GM23338 (cell line): Measurements from ENCODE around the gene SMARCA2. TPM values are rescaled to one million over a fixed set of nuclear protein-coding genes. Genes with fewer than 3 reads are reported as not detected.

Source experiments
- ATAC-seq: fragments of 200-7000 bp; cut with Tn5 transposase; 3 replicates; pipeline ENCODE4 v1.9.1; 2020
- DNase-seq: peaks from one replicate; pipeline ENCODE4 v3.0.0-alpha.2; 2015; ENCODE audit warnings: low spot score
- H2AFZ ChIP-seq: fragments of 200-600 bp; sonication (generic); 2 replicates; pipeline ENCODE4 v1.8.0; 2016; ENCODE audit warnings: antibody characterized with exemption, mild to moderate bottlenecking, moderate library complexity
- H3F3A ChIP-seq: fragments of 200-600 bp; sonication (generic); replicated peaks from 2 replicates; pipeline ENCODE4 v1.8.0; 2017; ENCODE audit warnings: antibody characterized with exemption, mixed run types, low read depth
- H3K27ac ChIP-seq: fragments of 200-600 bp; sonication (generic); 2 replicates; pipeline ENCODE4 v1.6.1; 2016; ENCODE audit warnings: low read depth
- H3K27me3 ChIP-seq: fragments of 200-600 bp; sonication (generic); 2 replicates; pipeline ENCODE4 v1.8.0; 2016; ENCODE audit warnings: mild to moderate bottlenecking, mixed run types, moderate library complexity; ENCODE audit not compliant: insufficient read depth
- H3K36me3 ChIP-seq: fragments of 200-600 bp; sonication (generic); 2 replicates; pipeline ENCODE4 v1.8.0; 2016; ENCODE audit warnings: mild to moderate bottlenecking; ENCODE audit not compliant: insufficient read depth
- H3K4me1 ChIP-seq: fragments of 200-600 bp; sonication (generic); 2 replicates; pipeline ENCODE4 v1.8.0; 2016; ENCODE audit warnings: mild to moderate bottlenecking, moderate library complexity; ENCODE audit not compliant: insufficient read depth
- H3K4me2 ChIP-seq: fragments of 200-600 bp; sonication (generic); 2 replicates; pipeline ENCODE4 v1.7.1; 2017; ENCODE audit warnings: mixed run types
- H3K4me3 ChIP-seq: fragments of 200-600 bp; sonication (generic); 2 replicates; pipeline ENCODE4 v1.6.1; 2016; ENCODE audit warnings: mixed run types
- H3K79me2 ChIP-seq: fragments of 200-600 bp; sonication (generic); replicated peaks from 2 replicates; pipeline ENCODE4 v1.8.0; 2017; ENCODE audit warnings: mild to moderate bottlenecking; ENCODE audit not compliant: insufficient read depth
- H3K9me2 ChIP-seq: fragments of 200-600 bp; sonication (generic); 2 replicates; pipeline ENCODE4 v1.8.0; 2017; ENCODE audit not compliant: insufficient read depth
- H4K20me1 ChIP-seq: fragments of 200-600 bp; sonication (generic); replicated peaks from 2 replicates; pipeline ENCODE4 v1.8.0; 2017; ENCODE audit warnings: mild to moderate bottlenecking; ENCODE audit not compliant: insufficient read depth
- H3K27ac Mint-ChIP-seq: 2 replicates; pipeline ENCODE4 v1.8.0; 2020; ENCODE audit warnings: inconsistent platforms, mild to moderate bottlenecking, moderate library complexity, mixed read lengths
- H3K27me3 Mint-ChIP-seq: 3 replicates; pipeline ENCODE4 v1.8.0; 2022; ENCODE audit warnings: low read depth, mild to moderate bottlenecking, moderate library complexity, mixed read lengths, inconsistent platforms; ENCODE audit not compliant: insufficient read depth, poor library complexity
- H3K36me3 Mint-ChIP-seq: 3 replicates; pipeline ENCODE4 v1.8.0; 2021; ENCODE audit warnings: low read depth, mild to moderate bottlenecking, inconsistent platforms, moderate library complexity, mixed read lengths
- H3K4me1 Mint-ChIP-seq: 3 replicates; pipeline ENCODE4 v1.8.0; 2020; ENCODE audit warnings: mild to moderate bottlenecking, inconsistent platforms, mixed read lengths
- H3K4me3 Mint-ChIP-seq: 3 replicates; pipeline ENCODE4 v1.8.0; 2021; ENCODE audit warnings: moderate library complexity, mild to moderate bottlenecking, inconsistent platforms, mixed read lengths
- H3K9me3 Mint-ChIP-seq: 3 replicates; pipeline ENCODE4 v1.8.0; 2020; ENCODE audit warnings: moderate library complexity, mild to moderate bottlenecking, inconsistent platforms, mixed read lengths
- CREB1 ChIP-seq: fragments of 250-450 bp; sonication (Bioruptor Pico); IDR thresholded peaks from 2 replicates; pipeline ENCODE4 v1.5.0; 2020; ENCODE audit warnings: low read depth, mild to moderate bottlenecking, moderate library complexity
- CTCF ChIP-seq, 2 experiments: fragments of 200-600 bp in 1 of 2; sonication (generic) in 1 of 2; conservative IDR thresholded peaks; 2 replicates each; pipeline versions ENCODE4 v1.5.1 to v1.6.1; 2016 to 2017; ENCODE audit warnings: antibody characterized with exemption in 2 of 2, low read depth in 2 of 2, mild to moderate bottlenecking in 2 of 2, moderate library complexity in 1 of 2
- EZH2 ChIP-seq: fragments of 200-600 bp; sonication (generic); IDR thresholded peaks from one replicate; pipeline ENCODE4 v1.8.0; 2017; ENCODE audit warnings: antibody characterized with exemption, mild to moderate bottlenecking, low read depth; ENCODE audit not compliant: unreplicated experiment
- EZH2phosphoT487 ChIP-seq: fragments of 200-600 bp; sonication (generic); IDR thresholded peaks from one replicate; pipeline ENCODE4 v1.8.1; 2018; ENCODE audit warnings: antibody characterized with exemption; ENCODE audit not compliant: unreplicated experiment
- JUNB ChIP-seq: IDR thresholded peaks from one replicate; pipeline ENCODE4 v1.6.1; 2016; ENCODE audit warnings: antibody characterized with exemption; ENCODE audit not compliant: unreplicated experiment
- NANOG ChIP-seq: IDR thresholded peaks from 2 replicates; pipeline ENCODE4 v1.6.1; 2016; ENCODE audit warnings: antibody characterized with exemption, borderline replicate concordance
- POLR2AphosphoS5 ChIP-seq: IDR thresholded peaks from 2 replicates; pipeline ENCODE4 v1.6.1; 2016; ENCODE audit warnings: antibody characterized with exemption, low read depth
- STAT1 ChIP-seq: IDR thresholded peaks from one replicate; pipeline ENCODE4 v1.6.1; 2016; ENCODE audit warnings: antibody characterized with exemption; ENCODE audit not compliant: unreplicated experiment
- ZNF114 ChIP-seq: fragments of 250-450 bp; sonication (Bioruptor Pico); IDR thresholded peaks from 2 replicates; pipeline ENCODE4 v1.5.0; 2020; ENCODE audit warnings: mild to moderate bottlenecking, moderate library complexity
- ZNF331 ChIP-seq: fragments of 250-450 bp; sonication (Bioruptor Pico); IDR thresholded peaks from 2 replicates; pipeline ENCODE4 v1.5.0; 2020; ENCODE audit warnings: low read depth, mild to moderate bottlenecking, moderate library complexity
- ZNF462 ChIP-seq: fragments of 250-450 bp; sonication (Bioruptor Pico); IDR thresholded peaks from 2 replicates; pipeline ENCODE4 v1.5.0; 2020; ENCODE audit warnings: mild to moderate bottlenecking, moderate library complexity
- polyA plus RNA-seq: library from polyadenylated mRNA; unstranded; fragments of >200 nt; fragmentation: Nextera tagmentation; extraction: Ambion mirVana; gene quantifications from 2 replicates; pipeline ENCODE4 v1.2.1, GENCODE V29; 2016
- total RNA-seq: library from RNA; depleted of rRNA; stranded (reverse); fragments of >200 nt; shearing (Covaris generic); gene quantifications from 2 replicates; pipeline ENCODE4 v1.2.3, GENCODE V29; 2014
- TF ChIP-seq, protein P1 (sequence below): IDR thresholded peaks from one replicate; pipeline ENCODE4 v1.6.1; 2018; ENCODE audit warnings: antibody characterized with exemption; ENCODE audit not compliant: unreplicated experiment
- TF ChIP-seq, protein P2 (sequence below): IDR thresholded peaks from 2 replicates; pipeline ENCODE4 v1.6.1; 2016; ENCODE audit warnings: antibody characterized with exemption

Gene SMARCA2
- total and polyA plus RNA-seq, 2 experiments from 2014 or later: 21.7 to 21.9 TPM

DNA sequence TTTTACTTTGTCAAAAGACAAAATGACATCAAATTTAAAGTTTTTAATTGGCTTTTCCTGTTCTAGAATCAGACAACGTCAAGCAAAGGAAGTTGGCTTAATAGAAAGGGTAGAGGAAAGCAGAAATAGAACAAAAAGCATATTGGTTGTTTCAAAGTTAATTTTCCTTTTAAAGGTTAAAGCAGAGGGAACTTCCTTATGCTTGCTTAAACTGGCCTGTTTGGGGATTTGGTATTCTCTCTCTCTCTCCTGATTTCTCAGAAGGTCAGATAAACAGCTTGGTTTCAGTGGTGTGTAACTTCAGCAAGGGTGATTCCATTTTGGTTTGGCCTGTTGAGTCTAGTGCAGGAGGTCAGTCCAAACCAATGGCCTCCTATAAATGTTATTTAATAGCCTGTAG, 127.1 kb downstream of the SMARCA2 start:
- Mint-ChIP-seq H3K27ac (no peak overlapping the region), H3K4me3 (no peak overlapping the region), H3K4me1 (peaks cover 14% of the 10 kb centered on the region), H3K27me3 (no peaks in the 10 kb centered on the region), H3K36me3 (no peaks in the 10 kb centered on the region), H3K9me3 (no peaks in the 10 kb centered on the region)
- no peaks in the 10 kb centered on the region for H3F3A ChIP-seq
- H3K4me1 ChIP-seq: 0 out of 2 replicates have a peak, but pooled peaks cover 3% of the 10 kb centered on the region
- no peak overlapping the region for H2AFZ ChIP-seq
- peaks cover 9% of the 10 kb centered on the region; the same call in 1 of the 2 replicates for H3K9me2 ChIP-seq
- H3K4me2 ChIP-seq: no peak overlapping the region
- no peaks in the 10 kb centered on the region for H3K79me2 ChIP-seq
- no peak overlapping the region for H3K27ac ChIP-seq
- no peaks in the 10 kb centered on the region for H4K20me1 ChIP-seq
- no peaks in the 10 kb centered on the region for H3K36me3 ChIP-seq
- no peak for TF ChIP-seq ZNF331 (CRISPR knock-in tag)
- TF ChIP-seq, protein P1, sequence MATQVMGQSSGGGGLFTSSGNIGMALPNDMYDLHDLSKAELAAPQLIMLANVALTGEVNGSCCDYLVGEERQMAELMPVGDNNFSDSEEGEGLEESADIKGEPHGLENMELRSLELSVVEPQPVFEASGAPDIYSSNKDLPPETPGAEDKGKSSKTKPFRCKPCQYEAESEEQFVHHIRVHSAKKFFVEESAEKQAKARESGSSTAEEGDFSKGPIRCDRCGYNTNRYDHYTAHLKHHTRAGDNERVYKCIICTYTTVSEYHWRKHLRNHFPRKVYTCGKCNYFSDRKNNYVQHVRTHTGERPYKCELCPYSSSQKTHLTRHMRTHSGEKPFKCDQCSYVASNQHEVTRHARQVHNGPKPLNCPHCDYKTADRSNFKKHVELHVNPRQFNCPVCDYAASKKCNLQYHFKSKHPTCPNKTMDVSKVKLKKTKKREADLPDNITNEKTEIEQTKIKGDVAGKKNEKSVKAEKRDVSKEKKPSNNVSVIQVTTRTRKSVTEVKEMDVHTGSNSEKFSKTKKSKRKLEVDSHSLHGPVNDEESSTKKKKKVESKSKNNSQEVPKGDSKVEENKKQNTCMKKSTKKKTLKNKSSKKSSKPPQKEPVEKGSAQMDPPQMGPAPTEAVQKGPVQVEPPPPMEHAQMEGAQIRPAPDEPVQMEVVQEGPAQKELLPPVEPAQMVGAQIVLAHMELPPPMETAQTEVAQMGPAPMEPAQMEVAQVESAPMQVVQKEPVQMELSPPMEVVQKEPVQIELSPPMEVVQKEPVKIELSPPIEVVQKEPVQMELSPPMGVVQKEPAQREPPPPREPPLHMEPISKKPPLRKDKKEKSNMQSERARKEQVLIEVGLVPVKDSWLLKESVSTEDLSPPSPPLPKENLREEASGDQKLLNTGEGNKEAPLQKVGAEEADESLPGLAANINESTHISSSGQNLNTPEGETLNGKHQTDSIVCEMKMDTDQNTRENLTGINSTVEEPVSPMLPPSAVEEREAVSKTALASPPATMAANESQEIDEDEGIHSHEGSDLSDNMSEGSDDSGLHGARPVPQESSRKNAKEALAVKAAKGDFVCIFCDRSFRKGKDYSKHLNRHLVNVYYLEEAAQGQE: no peak
- TF ChIP-seq, protein P2, sequence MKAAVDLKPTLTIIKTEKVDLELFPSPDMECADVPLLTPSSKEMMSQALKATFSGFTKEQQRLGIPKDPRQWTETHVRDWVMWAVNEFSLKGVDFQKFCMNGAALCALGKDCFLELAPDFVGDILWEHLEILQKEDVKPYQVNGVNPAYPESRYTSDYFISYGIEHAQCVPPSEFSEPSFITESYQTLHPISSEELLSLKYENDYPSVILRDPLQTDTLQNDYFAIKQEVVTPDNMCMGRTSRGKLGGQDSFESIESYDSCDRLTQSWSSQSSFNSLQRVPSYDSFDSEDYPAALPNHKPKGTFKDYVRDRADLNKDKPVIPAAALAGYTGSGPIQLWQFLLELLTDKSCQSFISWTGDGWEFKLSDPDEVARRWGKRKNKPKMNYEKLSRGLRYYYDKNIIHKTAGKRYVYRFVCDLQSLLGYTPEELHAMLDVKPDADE: no peak
- no peak for TF ChIP-seq STAT1
- no peak for TF ChIP-seq EZH2
- TF ChIP-seq ZNF114: no peak
- no peak for TF ChIP-seq POLR2AphosphoS5
- TF ChIP-seq CREB1: no peak
- TF ChIP-seq NANOG: no peak
- no peak for TF ChIP-seq JUNB
- TF ChIP-seq EZH2phosphoT487: no peak
- no peak for TF ChIP-seq CTCF (conservative IDR thresholded peaks at IDR 0.05; ENCODE audit: low read depth in 2 of 2)
- TF ChIP-seq ZNF462 (CRISPR knock-in tag): no peak
- no peaks in the 10 kb centered on the region for H3K27me3 ChIP-seq
- DNase-seq: no peak
- ATAC-seq: no peak
- no peak overlapping the region for H3K4me3 ChIP-seq
